K562 (cell line): ENCODE data around the gene BMP2. TPM values are rescaled to one million over a fixed set of nuclear protein-coding genes. Genes with fewer than 3 reads are reported as not detected.

Experiments
- ATAC-seq: fragments of 200-7000 bp; cut with Tn5 transposase; 3 replicates; pipeline ENCODE4 v1.9.1; 2020; ENCODE audit warnings: moderate library complexity
- BruUV-seq: library from RNA; stranded (reverse); fragments of 400-500 nt; replicated peaks from 2 replicates; lab custom pipeline; 2021; lab: Mats Ljungman, UMichigan
- CTCF ChIA-PET: fragments of 300-600 bp; formaldehyde crosslinking; extraction: SDS; loops from one replicate; lab custom pipeline; 2021; ENCODE audit warnings: low intra/inter-chr PET ratio; lab: Yijun Ruan, JAX
- POLR2A ChIA-PET: fragments of 300-600, 350-650 bp; sonication (Branson Sonifier 250); formaldehyde crosslinking; extraction: SDS; loops from one replicate; lab custom pipeline; 2021; ENCODE audit warnings: antibody characterized with exemption, inconsistent platforms; lab: Yijun Ruan, JAX
- DNase-seq, 4 experiments: peaks; one replicate each; pipeline versions ENCODE4 v3.0.0 to v3.0.0-alpha.2; 2011 to 2018; ENCODE audit warnings: low spot score in 3 of 4, mixed read lengths in 3 of 4; ENCODE audit errors: extremely low read depth in 1 of 4
- FAIRE-seq: peaks from 2 replicates; lab custom pipeline; 2011; peaks lifted over from hg19 to GRCh38; lab: Jason Lieb, UNC
- H2AFZ ChIP-seq: 2 replicates; pipeline ENCODE4 v1.6.0; 2011; ENCODE audit warnings: low read depth, low read length, control low read depth, inconsistent platforms
- H3K27ac ChIP-seq: fragments of 200-600 bp; 3 replicates; pipeline ENCODE4 v1.8.0; 2011; ENCODE audit warnings: low read depth, mild to moderate bottlenecking, control low read depth, inconsistent platforms, low read length, moderate library complexity, mixed read lengths; ENCODE audit errors: extremely low read depth
- H3K27me3 ChIP-seq, 2 experiments: fragments of 300-600 bp in 1 of 2; 2 replicates in 1 of 2; 3 replicates in 1 of 2; pipeline versions ENCODE4 v1.6.0 to v1.8.0; 2011; ENCODE audit warnings: inconsistent platforms in 2 of 2, low read length in 2 of 2, mild to moderate bottlenecking in 1 of 2, mixed read lengths in 1 of 2, moderate library complexity in 1 of 2; ENCODE audit not compliant: control insufficient read depth in 2 of 2, insufficient read depth in 2 of 2
- H3K36me3 ChIP-seq: fragments of 300-600 bp; 3 replicates; pipeline ENCODE4 v1.8.0; 2011; ENCODE audit warnings: mild to moderate bottlenecking, low read length, inconsistent platforms; ENCODE audit not compliant: control insufficient read depth, insufficient read depth
- H3K4me1 ChIP-seq, 2 experiments: fragments of 200-600 bp in 1 of 2; replicated peaks in 1 of 2; 2 replicates in 1 of 2; 3 replicates in 1 of 2; pipeline versions ENCODE4 v1.5.1 to v1.8.0; 2011; ENCODE audit warnings: inconsistent platforms in 2 of 2, low read length in 2 of 2, mild to moderate bottlenecking in 1 of 2, mixed read lengths in 1 of 2, moderate library complexity in 1 of 2; ENCODE audit not compliant: control insufficient read depth in 2 of 2, insufficient read depth in 2 of 2
- H3K4me2 ChIP-seq: 2 replicates; pipeline ENCODE4 v1.6.1; 2011; ENCODE audit warnings: low read length, control low read depth, inconsistent platforms, mixed read lengths; ENCODE audit not compliant: insufficient read depth
- H3K4me3 ChIP-seq: fragments of 200-600 bp; sonication (generic), shearing (Covaris generic); 2 replicates; pipeline ENCODE4 v1.5.1; 2016; ENCODE audit warnings: control low read depth, inconsistent platforms
- H3K79me2 ChIP-seq: fragments of 200-600 bp; 3 replicates; pipeline ENCODE4 v1.8.0; 2011; ENCODE audit warnings: low read length, inconsistent platforms; ENCODE audit not compliant: control insufficient read depth, insufficient read depth
- H3K9ac ChIP-seq, 2 experiments: 2 replicates each; pipeline versions ENCODE4 v1.6.0 to v1.6.1; 2011; ENCODE audit warnings: low read depth in 2 of 2, low read length in 2 of 2, control low read depth in 1 of 2, inconsistent platforms in 1 of 2, mild to moderate bottlenecking in 1 of 2, mixed read lengths in 1 of 2; ENCODE audit not compliant: insufficient read depth in 1 of 2
- H3K9me1 ChIP-seq: one replicate; pipeline ENCODE4 v1.6.0; 2011; ENCODE audit warnings: inconsistent platforms, mild to moderate bottlenecking, low read length, moderate library complexity; ENCODE audit not compliant: control insufficient read depth, insufficient read depth
- H3K9me3 ChIP-seq: replicated peaks from 2 replicates; pipeline ENCODE4 v1.5.1; 2011; ENCODE audit warnings: low read depth, low read length, inconsistent platforms; ENCODE audit not compliant: control insufficient read depth, insufficient read depth
- H4K20me1 ChIP-seq: replicated peaks from 2 replicates; pipeline ENCODE4 v1.6.1; 2011; ENCODE audit warnings: low read length, inconsistent platforms, mixed read lengths; ENCODE audit not compliant: control insufficient read depth, insufficient read depth
- FOSL1 ChIP-seq: fragments of 200-800 bp; sonication (Bioruptor generic); conservative IDR thresholded peaks from 2 replicates; pipeline ENCODE4 v1.6.1; 2016; ENCODE audit warnings: missing genetic modification characterization, missing compliant biosample characterization
- FOXP1 ChIP-seq: sonication (generic); formaldehyde crosslinking; IDR thresholded peaks from 2 replicates; pipeline ENCODE4 v1.8.0; 2022; ENCODE audit warnings: mild to moderate bottlenecking, missing genetic modification reagents
- RAD51 ChIP-seq: fragments of 450-650 bp; IDR thresholded peaks from 2 replicates; pipeline ENCODE4 v1.7.1; 2016; ENCODE audit warnings: low read depth, mild to moderate bottlenecking, borderline replicate concordance
- RBM39 ChIP-seq: fragments of 200-400 bp; formaldehyde crosslinking; optimal IDR thresholded peaks from 2 replicates; pipeline ENCODE3; 2018; ENCODE audit warnings: low read depth, low read length
- SP2 ChIP-seq: IDR thresholded peaks from 2 replicates; pipeline ENCODE4 v1.6.1; 2011; ENCODE audit warnings: mild to moderate bottlenecking, low read depth, low read length, moderate library complexity; ENCODE audit not compliant: poor library complexity, severe bottlenecking; ENCODE audit errors: extremely low read depth
- ZNF217 ChIP-seq: sonication (generic); formaldehyde crosslinking; IDR thresholded peaks from 2 replicates; pipeline ENCODE4 v1.8.0; 2022; ENCODE audit warnings: mild to moderate bottlenecking, missing genetic modification reagents
- ZNF354B ChIP-seq: fragments of 250-450 bp; sonication (Bioruptor Pico); IDR thresholded peaks from 2 replicates; pipeline ENCODE4 v1.4.0; 2020
- WGBS: fragments of 100-300 bp; shearing (Covaris generic); methylation state at CpG from one replicate; pipeline ENCODE4 v1.1.6; 2016; ENCODE audit warnings: low coverage, mixed read lengths; ENCODE audit not compliant: insufficient coverage; ENCODE audit errors: missing lambda C conversion rate; 5-methylcytosine and 5-hydroxymethylcytosine counted together
- in situ Hi-C: fragments of 300-500 bp; cut with MboI; formaldehyde crosslinking; loops from 4 replicates; pipeline ENCODE4 v1.15.0; 2018; ENCODE audit warnings: inconsistent platforms, mixed read lengths
- intact Hi-C: fragments of 100-400 bp; cut with micrococcal nuclease; formaldehyde crosslinking; loops from 2 replicates; pipeline ENCODE4 v1.14.2; 2022
- polyA plus RNA-seq, 8 experiments: library from polyadenylated mRNA; depleted of rRNA in 4 of 8; stranded (reverse) in 5 of 8; unstranded in 3 of 8; fragments of >200 nt; fragmentation: Nextera tagmentation in 2 of 8; fragmentation: Illumina TruSeq in 1 of 8; extraction: Ambion mirVana in 2 of 8; extraction: Trizol in 1 of 8; gene quantifications; 2 replicates each; pipeline versions ENCODE4 v1.2.1 to v1.2.3, GENCODE V29; 2011 to 2014; ENCODE audit warnings: inconsistent platforms in 1 of 8, missing spikeins in 1 of 8
- total RNA-seq, 7 experiments: library from RNA; depleted of rRNA in 6 of 7; stranded (reverse); fragments of >200 nt in 6 of 7; fragmentation: Illumina TruSeq in 2 of 7; extraction: Trizol in 2 of 7; gene quantifications; 2 replicates each; pipeline versions ENCODE4 v1.2.1 to v1.2.3, GENCODE V29; 2011 to 2021; ENCODE audit warnings: low replicate concordance in 1 of 7

Gene BMP2
- total and polyA plus RNA-seq, 9 of the 15 experiments (the other 6 are each of a cell fraction or from before 2014, with no cell fraction given) = 0.01 to 0.07 (median 0.03) TPM; not detected in 5

GRCh38 chr20:6756693-6757595, 10.5 kb upstream of the BMP2 start:
- TF ChIP-seq ZNF354B (no peak), RAD51 (no peak), FOSL1 (tag) (no peak), RBM39 (no peak), FOXP1 (no peak), SP2 (no peak), ZNF217 (CRISPR knock-in tag) (no peak)
- TF ChIP-seq, all 486 proteins: peak for 0
- Histone ChIP-seq H3K4me3 (no peak overlapping the region), H3K79me2 (no peaks in the 10 kb centered on the region), H2AFZ (no peak overlapping the region), H3K9ac (no peak overlapping the region), H3K27ac (no peak overlapping the region), H3K9me1 (no peaks in the 10 kb centered on the region), H3K27me3 (no peaks in the 10 kb centered on the region), H4K20me1 (no peaks in the 10 kb centered on the region), H3K9me3 (no peaks in the 10 kb centered on the region), H3K4me2 (no peak overlapping the region), H3K4me1 (no peaks in the 10 kb centered on the region), H3K36me3 (no peaks in the 10 kb centered on the region)
- ChIA-PET CTCF (no interaction called here), POLR2A (no interaction called here)
- 2% methylated on average over 4 of the region's 4 CpGs for WGBS
- ATAC-seq (no peak), FAIRE-seq (no peak), DNase-seq (no peak)
- intact Hi-C loops = no loop called here
- in situ Hi-C loops = no loop called here
- no TSS peak for BruUV-seq
